Duodenal mucosa (tissue), 2 donors: ENCODE data around the gene CFAP300.

ENCODE experiments used
- H3K27ac ChIP-seq: one replicate; pipeline ENCODE4 v1.7.0; 2013; ENCODE audit warnings: low read depth, low read length
- H3K27me3 ChIP-seq, 2 donors: one replicate each; pipeline ENCODE4 v1.7.0; 2013; ENCODE audit warnings: low read length in 2 of 2, control low read depth in 1 of 2; ENCODE audit not compliant: insufficient read depth in 2 of 2, control insufficient read depth in 1 of 2
- H3K36me3 ChIP-seq, 2 donors: one replicate each; pipeline ENCODE4 v1.7.0; 2013; ENCODE audit warnings: low read length in 2 of 2, control low read depth in 1 of 2; ENCODE audit not compliant: insufficient read depth in 2 of 2, control insufficient read depth in 1 of 2
- H3K4me1 ChIP-seq, 2 donors: one replicate each; pipeline ENCODE4 v1.7.0; 2013; ENCODE audit warnings: low read length in 2 of 2, control low read depth in 1 of 2; ENCODE audit not compliant: insufficient read depth in 2 of 2, control insufficient read depth in 1 of 2
- H3K4me3 ChIP-seq, 2 donors: one replicate each; pipeline ENCODE4 v1.7.0; 2013; ENCODE audit warnings: low read length in 2 of 2, low read depth in 1 of 2
- H3K9ac ChIP-seq, 2 donors: one replicate each; pipeline ENCODE4 v1.7.0; 2013; ENCODE audit warnings: low read length in 2 of 2, low read depth in 1 of 2
- H3K9me3 ChIP-seq, 2 donors: one replicate each; pipeline ENCODE4 v1.7.0; 2013; ENCODE audit warnings: low read length in 2 of 2, control low read depth in 1 of 2; ENCODE audit not compliant: control insufficient read depth in 1 of 2

Gene CFAP300

GRCh38 chr11:102110761-102111010 lies 63.4 kb downstream of the CFAP300 start:
- no peaks in the 10 kb centered on the region for H3K9me3 ChIP-seq
- H3K27me3 ChIP-seq: no peaks in the 10 kb centered on the region
- peak overlapping the region; percentile 80 to 85 for H3K4me3 ChIP-seq
- H3K4me1 ChIP-seq: peaks cover 5 to 8% of the 10 kb centered on the region in 2 donors
- peak overlapping the region; percentile 58 to 90 for H3K9ac ChIP-seq
- H3K36me3 ChIP-seq: no peaks in the 10 kb centered on the region
- H3K27ac ChIP-seq: peak overlapping the region; percentile 93

GRCh38 chr11:102111011-102111786 lies 64.0 kb downstream of the CFAP300 start:
- Histone ChIP-seq H3K9me3 (no peaks in the 10 kb centered on the region), H3K27me3 (no peaks in the 10 kb centered on the region), H3K9ac (peak overlapping the region; percentile 58 to 90), H3K36me3 (no peaks in the 10 kb centered on the region), H3K4me1 (peaks cover 10 to 13% of the 10 kb centered on the region in 2 donors), H3K4me3 (peak overlapping the region; percentile 80 to 85), H3K27ac (peak overlapping the region; percentile 93)

GRCh38 chr11:102111787-102112508 lies 64.7 kb downstream of the CFAP300 start:
- Histone ChIP-seq H3K4me1 (peaks cover 13 to 16% of the 10 kb centered on the region in 2 donors), H3K27ac (peak overlapping the region; percentile 93), H3K36me3 (no peaks in the 10 kb centered on the region), H3K27me3 (no peaks in the 10 kb centered on the region), H3K9me3 (no peaks in the 10 kb centered on the region), H3K9ac (peak overlapping the region; percentile 54 to 90), H3K4me3 (peak overlapping the region; percentile 80 to 85)

GRCh38 chr11:102112509-102112821 lies 65.2 kb downstream of the CFAP300 start:
- Histone ChIP-seq H3K4me3 (peak overlapping the region; percentile 80 to 85), H3K4me1 (peaks cover 13 to 21% of the 10 kb centered on the region in 2 donors), H3K27ac (peak overlapping the region; percentile 93), H3K9me3 (no peaks in the 10 kb centered on the region), H3K27me3 (no peaks in the 10 kb centered on the region), H3K9ac (peak overlapping the region; percentile 32 to 90), H3K36me3 (no peaks in the 10 kb centered on the region)

- no peaks in the 10 kb centered on the region for H3K9me3 ChIP-seq
- H3K4me1 ChIP-seq: peaks cover 13 to 28% of the 10 kb centered on the region in 2 donors
- H3K9ac ChIP-seq: no peak overlapping the region
- H3K4me3 ChIP-seq: no peak overlapping the region
- no peaks in the 10 kb centered on the region for H3K36me3 ChIP-seq
- no peak overlapping the region for H3K27ac ChIP-seq
- H3K27me3 ChIP-seq: no peaks in the 10 kb centered on the region
Measured at GRCh38 chr11:102114032-102114431, 66.8 kb downstream of the CFAP300 start.

- Histone ChIP-seq H3K27ac (no peak overlapping the region), H3K36me3 (no peaks in the 10 kb centered on the region), H3K9me3 (no peaks in the 10 kb centered on the region), H3K9ac (no peak overlapping the region), H3K4me3 (no peak overlapping the region), H3K27me3 (no peaks in the 10 kb centered on the region), H3K4me1 (peaks cover 7 to 29% of the 10 kb centered on the region in 2 donors)
Measured at GRCh38 chr11:102115557-102115956, 68.3 kb downstream of the CFAP300 start.

- H3K4me3 ChIP-seq: no peak overlapping the region
- no peaks in the 10 kb centered on the region for H3K9me3 ChIP-seq
- H3K36me3 ChIP-seq: no peaks in the 10 kb centered on the region
- H3K4me1 ChIP-seq: peaks cover 7 to 29% of the 10 kb centered on the region in 2 donors
- H3K27ac ChIP-seq: no peak overlapping the region
- no peaks in the 10 kb centered on the region for H3K27me3 ChIP-seq
- H3K9ac ChIP-seq: no peak overlapping the region
Measured at GRCh38 chr11:102116453-102117205, 69.4 kb downstream of the CFAP300 start.

- Histone ChIP-seq H3K9ac (no peak overlapping the region), H3K4me1 (peaks cover 7 to 29% of the 10 kb centered on the region in 2 donors), H3K36me3 (no peaks in the 10 kb centered on the region)
Measured at GRCh38 chr11:102117472-102118113, 70.4 kb downstream of the CFAP300 start.

GRCh38 chr11:102118937-102119336 lies 71.7 kb downstream of the CFAP300 start:
- Histone ChIP-seq H3K4me1 (peaks cover 7 to 29% of the 10 kb centered on the region in 2 donors), H3K9me3 (no peaks in the 10 kb centered on the region), H3K36me3 (no peaks in the 10 kb centered on the region), H3K4me3 (no peak overlapping the region), H3K27me3 (no peaks in the 10 kb centered on the region), H3K27ac (no peak overlapping the region), H3K9ac (no peak overlapping the region)

More at GRCh38 chr11:102117472-102118113, 70.4 kb downstream of the CFAP300 start:
- H3K27me3 ChIP-seq: no peaks in the 10 kb centered on the region
- H3K4me3 ChIP-seq: no peak overlapping the region
- H3K27ac ChIP-seq: no peak overlapping the region
- no peaks in the 10 kb centered on the region for H3K9me3 ChIP-seq
